Spleen (tissue), 7 donors: ENCODE data around the gene FKBP8.
A peak's percentile ranks its signal among the peaks of the same experiment; 100 is the strongest.

Source experiments
- CTCF ChIP-seq, 11 experiments: fragments of 200-600 bp in 7 of 11; fragments of 450-650 bp in 4 of 11; sonication (generic) in 4 of 11; IDR thresholded peaks in 8 of 11; conservative IDR thresholded peaks in 3 of 11; 1 replicate in 7 of 11; 2 replicates in 4 of 11; pipeline versions ENCODE4 v1.4.0 to v1.8.0; 2016 to 2021; ENCODE audit warnings: antibody characterized with exemption in 11 of 11, inconsistent platforms in 4 of 11, mild to moderate bottlenecking in 1 of 11
- POLR2A ChIP-seq, 3 donors: fragments of 450-650 bp; IDR thresholded peaks; one replicate each; pipeline ENCODE4 v1.5.1; 2017; ENCODE audit warnings: antibody characterized with exemption in 3 of 3, mild to moderate bottlenecking in 1 of 3
- POLR2AphosphoS5 ChIP-seq, 3 donors: sonication (generic); formaldehyde crosslinking; IDR thresholded peaks; one replicate each; pipeline ENCODE4 v1.5.1; 2017; ENCODE audit warnings: antibody characterized with exemption in 3 of 3
- donor health status: DM: no; HTN: no; CAD: no; lungs with moderate emphysema.
- donor health status: DM: no; HTN: no; CAD: no.
- donor health status: DM: no; HTN: no; CAD: no.

GRCh38 chr19:18521692-18522123 is 21.7 kb downstream of the FKBP8 start, which contains the start of gene ELL:
- TF ChIP-seq POLR2A (IDR thresholded peaks at IDR 0.05) (peak in 2 of 3 donors; percentile 52 to 83), CTCF (IDR thresholded peaks at IDR 0.05 in 8 of 11, conservative IDR thresholded peaks at IDR 0.05 in 3 of 11) (no peak), POLR2AphosphoS5 (IDR thresholded peaks at IDR 0.05) (peak; percentile 94 to 96 (median 95))
